Hepatocyte (in vitro differentiated cells): ENCODE data around the gene NXT1.

Experiments
- EZH2 ChIP-seq: fragments of 200-600 bp; sonication (generic); IDR thresholded peaks from 2 replicates; pipeline ENCODE4 v1.6.1; 2016; ENCODE audit warnings: antibody characterized with exemption, mild to moderate bottlenecking, borderline replicate concordance
- EZH2phosphoT487 ChIP-seq: fragments of 200-600 bp; sonication (generic); IDR thresholded peaks from one replicate; pipeline ENCODE4 v1.6.1; 2018; ENCODE audit warnings: antibody characterized with exemption, mild to moderate bottlenecking, low read depth, moderate library complexity; ENCODE audit not compliant: unreplicated experiment, severe bottlenecking
- TF ChIP-seq, protein P1 (sequence below): fragments of 200-600 bp; sonication (generic); IDR thresholded peaks from 2 replicates; pipeline ENCODE4 v1.5.1; 2016; ENCODE audit warnings: antibody characterized with exemption, mild to moderate bottlenecking; ENCODE audit not compliant: poor library complexity

- TF ChIP-seq, protein P1, sequence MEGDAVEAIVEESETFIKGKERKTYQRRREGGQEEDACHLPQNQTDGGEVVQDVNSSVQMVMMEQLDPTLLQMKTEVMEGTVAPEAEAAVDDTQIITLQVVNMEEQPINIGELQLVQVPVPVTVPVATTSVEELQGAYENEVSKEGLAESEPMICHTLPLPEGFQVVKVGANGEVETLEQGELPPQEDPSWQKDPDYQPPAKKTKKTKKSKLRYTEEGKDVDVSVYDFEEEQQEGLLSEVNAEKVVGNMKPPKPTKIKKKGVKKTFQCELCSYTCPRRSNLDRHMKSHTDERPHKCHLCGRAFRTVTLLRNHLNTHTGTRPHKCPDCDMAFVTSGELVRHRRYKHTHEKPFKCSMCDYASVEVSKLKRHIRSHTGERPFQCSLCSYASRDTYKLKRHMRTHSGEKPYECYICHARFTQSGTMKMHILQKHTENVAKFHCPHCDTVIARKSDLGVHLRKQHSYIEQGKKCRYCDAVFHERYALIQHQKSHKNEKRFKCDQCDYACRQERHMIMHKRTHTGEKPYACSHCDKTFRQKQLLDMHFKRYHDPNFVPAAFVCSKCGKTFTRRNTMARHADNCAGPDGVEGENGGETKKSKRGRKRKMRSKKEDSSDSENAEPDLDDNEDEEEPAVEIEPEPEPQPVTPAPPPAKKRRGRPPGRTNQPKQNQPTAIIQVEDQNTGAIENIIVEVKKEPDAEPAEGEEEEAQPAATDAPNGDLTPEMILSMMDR = no peak
- TF ChIP-seq EZH2 (no peak), EZH2phosphoT487 (no peak)
These were observed 42.6 kb upstream of the NXT1 start for GRCh38 chr20:23308024-23308423.
